KBM-7 (cell line): ENCODE measurements around the gene EPHA10.
"Not testable (repeated sequence)": the region's sequence is repeated elsewhere in the genome, so short reads cannot be mapped to it uniquely, and the experiment has no call there.

Experiments
- DNase-seq: peaks from one replicate; pipeline ENCODE4 v3.0.0-alpha.2; 2015
- in situ Hi-C: fragments of 300-500 bp; cut with MboI; formaldehyde crosslinking; loops from 2 replicates; pipeline ENCODE4 v1.14.3; 2020; ENCODE audit warnings: low sequenced_read_pairs, low pct_unique_long_range_greater_than_20kb, mixed read lengths

The EPHA10 gene

GRCh38 chr1:37691497-37692077 is 73.3 kb downstream of the EPHA10 start:
- DNase-seq = peak; percentile 38

GRCh38 chr1:37688926-37689325 is 76.0 kb downstream of the EPHA10 start:
- in situ Hi-C loops = no loop called here
- DNase-seq = no peak

More at GRCh38 chr1:37691497-37692077, 73.3 kb downstream of the EPHA10 start:
- in situ Hi-C loops = no loop called here

- DNase-seq, in situ Hi-C loops: not testable (repeated sequence)
These were observed 77.2 kb downstream of the EPHA10 start for GRCh38 chr1:37687764-37688163.

DNA sequence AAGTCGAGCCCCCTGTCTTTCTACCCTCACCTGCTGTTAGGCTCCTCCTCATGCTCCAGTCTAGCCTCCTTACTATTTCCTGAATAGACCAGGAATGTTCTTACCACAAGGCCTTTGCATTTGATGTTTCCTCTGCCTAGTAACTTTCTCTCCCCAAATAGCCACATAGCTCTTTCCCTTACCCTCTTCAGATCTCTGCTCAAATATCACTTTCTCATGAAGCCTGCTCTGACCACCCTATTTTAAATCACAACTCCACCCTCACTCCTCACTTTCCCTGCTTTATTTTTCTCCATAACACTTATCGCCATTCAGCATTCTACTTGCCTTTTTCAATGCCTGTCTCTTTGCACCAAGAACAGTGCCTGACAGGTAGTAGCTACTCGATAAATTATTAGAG is 79.2 kb downstream of the EPHA10 start:
- in situ Hi-C loops = no loop called here
- no peak for DNase-seq

GRCh38 chr1:37684182-37684581 is 80.7 kb downstream of the EPHA10 start:
- in situ Hi-C loops, DNase-seq: not testable (repeated sequence)

GRCh38 chr1:37682334-37682987 is 82.5 kb downstream of the EPHA10 start:
- peak; percentile 73 for DNase-seq
- in situ Hi-C loops = no loop called here

- in situ Hi-C loops = no loop called here
These were observed 84.0 kb downstream of the EPHA10 start for GRCh38 chr1:37680933-37681332.

DNA sequence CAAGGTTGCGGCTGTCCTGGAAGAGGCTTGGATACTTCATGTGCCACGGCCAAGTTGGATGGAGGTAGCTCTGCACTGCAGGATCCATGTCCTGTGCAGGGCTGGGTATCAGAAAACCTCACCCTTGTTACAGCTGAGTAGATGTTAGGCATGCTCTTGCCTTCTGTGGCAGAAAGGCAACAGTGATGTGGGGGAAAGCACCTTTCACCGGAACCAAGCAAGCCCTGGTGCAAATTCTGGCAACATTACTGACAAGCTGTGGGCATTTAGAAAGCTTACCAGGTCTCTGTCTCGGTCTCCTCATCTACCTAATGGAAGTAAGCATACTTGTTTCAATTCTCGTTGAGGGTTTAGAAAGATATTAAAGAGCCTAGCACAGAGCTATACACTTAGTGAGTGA is 87.1 kb downstream of the EPHA10 start:
- in situ Hi-C loops = no loop called here
- no peak for DNase-seq

More at GRCh38 chr1:37680933-37681332, 84.0 kb downstream of the EPHA10 start:
- no peak for DNase-seq

DNA sequence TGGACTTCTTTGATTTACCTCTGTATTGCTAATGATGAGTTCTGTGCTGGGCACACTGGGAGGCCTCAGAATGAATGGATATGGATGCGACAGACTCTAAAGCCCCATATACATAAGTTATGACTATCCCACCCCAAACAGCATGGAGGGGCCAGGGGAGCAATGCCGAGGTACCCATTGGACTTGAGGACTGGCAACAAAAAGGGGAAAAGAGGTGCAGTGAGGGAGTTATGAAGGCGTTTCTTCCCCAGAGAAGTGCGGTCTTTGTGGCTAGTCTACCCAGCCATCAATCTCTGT is 87.8 kb downstream of the EPHA10 start:
- in situ Hi-C loops = no loop called here
- DNase-seq = no peak

DNA sequence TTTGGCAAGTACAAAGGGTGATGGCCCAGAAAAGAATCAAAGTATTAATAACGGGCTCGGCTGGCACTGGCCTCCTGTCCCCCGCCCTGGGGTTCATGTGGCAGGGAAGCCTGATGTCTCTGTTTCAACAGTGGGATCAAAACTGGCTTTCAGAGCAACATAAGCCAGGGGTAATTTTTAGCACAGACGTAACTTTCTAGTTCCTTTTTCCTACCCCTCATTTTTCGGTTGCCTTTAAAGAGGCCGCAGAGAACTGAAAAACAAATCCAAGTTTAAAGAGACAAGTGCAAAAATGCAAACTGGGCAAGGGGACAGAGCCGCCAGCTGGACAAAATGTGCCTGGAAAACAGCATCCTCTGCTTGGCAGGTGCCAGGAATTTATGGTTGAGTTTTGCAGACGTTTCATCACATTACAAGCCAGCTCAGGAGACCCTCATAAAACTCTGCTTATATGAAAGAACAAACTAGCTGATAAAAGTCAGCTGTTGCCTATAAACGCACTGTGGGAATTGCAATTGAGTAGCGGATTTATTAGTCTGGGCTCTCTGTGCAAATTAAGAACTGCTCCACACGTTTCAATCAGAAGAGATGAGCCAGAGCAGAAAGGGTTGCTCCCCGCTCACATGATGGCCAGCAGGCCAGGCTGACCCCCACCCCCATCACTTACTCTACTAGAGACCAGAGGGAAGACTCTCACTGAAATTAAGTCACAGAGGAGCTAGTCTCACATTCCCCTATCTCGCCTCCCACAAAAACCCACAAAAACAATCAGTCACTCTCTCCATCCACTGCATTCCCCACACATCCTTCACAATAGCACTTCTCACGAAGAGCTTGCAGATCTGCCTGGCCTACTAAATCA is 88.4 kb downstream of the EPHA10 start:
- DNase-seq = no peak
- in situ Hi-C loops = no loop called here

- no peak for DNase-seq
- in situ Hi-C loops = no loop called here
These were observed 91.0 kb downstream of the EPHA10 start for GRCh38 chr1:37673920-37674319.

DNA sequence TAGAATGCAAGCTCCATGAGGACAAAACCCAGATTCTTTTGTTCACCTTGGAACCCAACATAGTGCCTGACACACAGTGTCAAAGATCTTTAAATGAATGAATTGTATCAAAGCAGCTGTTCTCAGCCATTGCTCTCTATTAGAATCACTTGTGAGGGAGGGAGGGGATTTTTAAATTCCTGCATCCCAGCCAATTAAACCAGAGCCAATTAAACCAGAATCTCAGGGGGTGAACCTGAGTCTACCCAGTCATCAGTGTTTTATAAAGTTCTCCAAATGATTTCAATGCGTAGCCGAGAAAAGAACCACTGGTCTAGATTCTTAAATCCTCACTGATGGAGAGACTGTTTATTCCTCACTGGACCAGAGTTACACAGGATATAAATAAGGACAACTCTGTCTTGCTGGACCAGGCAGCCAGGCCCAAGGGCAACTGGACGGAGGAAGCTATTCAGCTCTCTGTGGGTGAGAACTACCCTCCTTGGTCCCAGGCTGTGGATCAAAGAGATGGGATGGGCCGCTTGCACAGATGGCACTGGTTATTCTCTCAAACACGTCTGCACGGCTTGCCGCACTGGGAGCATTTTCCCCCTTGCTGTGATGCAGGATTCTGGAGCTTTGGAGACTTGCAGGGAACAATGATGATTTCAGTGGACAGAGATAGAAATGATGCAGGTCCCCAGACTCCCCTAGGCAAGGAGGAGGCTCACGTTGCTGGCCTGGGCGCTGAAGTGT is 92.6 kb downstream of the EPHA10 start:
- in situ Hi-C loops = no loop called here
- DNase-seq = no peak

DNA sequence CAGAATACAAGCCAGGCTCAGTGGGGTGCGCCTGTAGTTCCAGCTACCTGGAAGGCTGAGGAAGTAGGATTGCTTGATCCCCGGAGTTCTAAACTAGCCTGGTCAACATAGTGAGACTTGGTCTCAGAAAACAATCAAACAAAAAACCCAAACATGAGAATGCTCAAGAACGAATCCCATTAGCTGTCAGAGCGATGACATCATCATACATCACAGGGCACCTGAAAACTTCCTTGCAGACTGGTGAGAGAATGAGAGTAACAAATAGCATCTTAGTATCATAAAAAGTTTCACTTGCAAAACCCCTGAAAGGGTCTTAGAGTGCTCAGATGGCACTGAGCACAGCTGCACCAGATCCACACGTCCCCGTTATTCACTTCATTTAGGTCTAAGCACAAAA is 93.7 kb downstream of the EPHA10 start:
- in situ Hi-C loops = no loop called here
- no peak for DNase-seq

- DNase-seq = no peak
- in situ Hi-C loops = no loop called here
These were observed 94.8 kb downstream of the EPHA10 start for GRCh38 chr1:37670133-37670532.

DNA sequence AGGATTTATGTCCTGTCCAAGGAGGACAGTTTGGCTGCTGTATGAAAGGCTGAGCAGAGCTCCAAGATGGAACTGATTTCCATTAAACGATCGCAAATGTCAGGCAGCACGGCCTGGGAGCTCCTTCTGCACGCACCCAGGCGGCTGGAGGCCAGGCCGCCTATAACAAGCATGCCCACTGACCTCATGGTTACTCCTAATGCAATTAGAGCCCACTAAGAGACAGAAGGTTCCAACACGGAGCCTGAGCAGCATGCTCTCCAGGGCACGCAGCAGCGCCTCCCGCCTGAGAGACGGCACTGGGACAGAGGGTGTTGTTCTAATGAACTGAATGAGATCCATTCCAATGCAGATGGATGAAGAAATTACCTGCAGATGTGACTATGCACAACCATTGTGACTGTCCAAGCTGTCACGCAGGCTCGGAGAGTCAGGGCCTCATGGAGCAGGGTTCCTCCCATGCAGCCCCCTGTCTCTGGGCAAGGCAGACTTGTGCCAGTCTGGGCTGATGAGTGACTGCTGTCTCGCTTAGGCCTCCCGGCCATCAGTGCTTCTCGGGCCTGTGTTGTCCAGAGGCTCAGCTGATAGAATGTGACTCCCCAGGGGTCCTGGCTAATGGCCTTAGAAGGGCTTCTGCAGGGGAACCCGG is 97.8 kb downstream of the EPHA10 start:
- no peak for DNase-seq
- in situ Hi-C loops = no loop called here

DNA sequence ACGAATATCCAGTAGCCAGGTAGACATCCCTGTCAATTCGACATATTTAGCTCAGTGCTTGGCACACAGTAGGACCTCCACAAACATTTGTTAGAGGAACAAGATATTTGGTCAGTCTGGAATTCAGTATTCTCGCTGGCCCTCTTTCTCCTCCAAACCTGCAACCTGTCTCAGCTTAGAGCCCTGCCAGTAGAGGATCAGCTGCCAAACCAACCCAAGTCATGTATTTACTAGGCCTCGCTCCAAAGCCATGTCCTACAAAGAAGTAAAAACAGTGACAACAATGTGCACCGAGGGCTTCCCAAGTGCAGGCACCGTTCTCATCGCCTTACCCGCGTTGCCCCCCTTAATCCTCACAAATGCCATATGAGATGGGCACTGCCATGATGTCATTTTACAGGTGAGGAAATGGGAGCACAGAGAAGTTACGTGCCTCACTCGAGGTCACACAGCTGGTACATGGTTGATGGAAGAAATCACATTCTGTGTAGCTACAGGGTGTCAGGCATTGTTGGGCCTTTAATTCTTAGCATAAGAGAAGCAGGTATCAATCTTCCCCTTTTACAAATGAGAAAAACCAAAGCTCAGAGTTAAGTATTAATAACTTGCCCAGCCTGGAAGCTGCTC is 98.6 kb downstream of the EPHA10 start:
- in situ Hi-C loops = no loop called here

More for the DNA sequence above, 98.6 kb downstream of the EPHA10 start:
- DNase-seq = no peak
